Subcutaneous adipose tissue (tissue), 4 donors: ENCODE measurements around the gene TMEM131L. TPM values are rescaled to one million over a fixed set of nuclear protein-coding genes. Genes with fewer than 3 reads are reported as not detected.

ENCODE experiments used
- CTCF ChIP-seq: fragments of 450-650 bp; IDR thresholded peaks from one replicate; pipeline ENCODE4 v1.5.1; 2016; ENCODE audit warnings: low read depth, mild to moderate bottlenecking, control low read depth, antibody characterized with exemption, moderate library complexity
- total RNA-seq, 4 donors: library from RNA; depleted of rRNA; stranded (reverse); fragments of >200 nt; gene quantifications; one replicate each; pipeline ENCODE4 v1.1.0, GENCODE V29; 2016

The TMEM131L gene
- total RNA-seq, 4 donors from 2014 or later, result 24.7 to 43.5 (median 34.3) TPM

GRCh38 chr4:153603258-153603657 lies 137.1 kb downstream of the TMEM131L start:
- no peak for TF ChIP-seq CTCF

- TF ChIP-seq CTCF, result no peak
Observed at GRCh38 chr4:153603835-153604234, 137.7 kb downstream of the TMEM131L start.

- TF ChIP-seq CTCF, result no peak
Observed at GRCh38 chr4:153610623-153611376, 144.6 kb downstream of the TMEM131L start.

GRCh38 chr4:153611679-153612078 lies 145.5 kb downstream of the TMEM131L start:
- no peak for TF ChIP-seq CTCF

- no peak for TF ChIP-seq CTCF
Observed at GRCh38 chr4:153612878-153613277, 146.7 kb downstream of the TMEM131L start.

- no peak for TF ChIP-seq CTCF
Observed at GRCh38 chr4:153616006-153616555, 149.9 kb downstream of the TMEM131L start.

GRCh38 chr4:153618833-153619232 lies 152.7 kb downstream of the TMEM131L start:
- TF ChIP-seq CTCF, result no peak
